ENCODE data around the gene FRMPD4. TPM values are rescaled to one million over a fixed set of nuclear protein-coding genes. Genes with fewer than 3 reads are reported as not detected.

Gene FRMPD4
- total and polyA plus RNA-seq, 10 of the 15 experiments (the other 5 are each of a cell fraction or from before 2014, with no cell fraction given): not detected

- H3K4me2 ChIP-seq (ENCODE audit: control insufficient read depth, insufficient read depth): no peak overlapping the region
- DNase-seq (ENCODE audit: low read depth, low spot score): no peak
- CTCF ChIA-PET: interaction anchor here (0.7 kb wide), 1 partner anchor 160 kb away, joined by 4 read pairs; no protein-coding TSS in a partner anchor
- no peaks in the 10 kb centered on the region for H3K27me3 ChIP-seq (replicated peaks in 1 of 2; ENCODE audit: control insufficient read depth in 2 of 2, insufficient read depth in 2 of 2, low read length in 1 of 2)
- no peak overlapping the region for H3K27ac ChIP-seq (ENCODE audit: control insufficient read depth, insufficient read depth)
- BruUV-seq (replicated peaks): no TSS peak
- H3K79me2 ChIP-seq (ENCODE audit: control insufficient read depth, insufficient read depth, low read length): no peaks in the 10 kb centered on the region
- peak; percentile 80 for ATAC-seq
- in situ Hi-C loops (cut with MboI): no loop called here
- SMC1A ChIA-PET (ENCODE audit: uncharacterized antibody, unreplicated experiment): interaction anchor here (0.7 to 1.4 kb wide), 2 partner anchors 34 to 78 kb away, joined by 3 read pairs; no protein-coding TSS in a partner anchor
- no peak overlapping the region for H3K4me3 ChIP-seq
- H4K20me1 ChIP-seq (ENCODE audit: control insufficient read depth, insufficient read depth): no peaks in the 10 kb centered on the region
- RAD21 ChIA-PET (ENCODE audit: unreplicated experiment): no interaction called here
- no peak overlapping the region for H2AFZ ChIP-seq (ENCODE audit: control insufficient read depth, low read depth, low read length)
- no peak for FAIRE-seq
- WGBS (ENCODE audit: insufficient coverage, insufficient replicate concordance, low lambda C conversion rate, missing lambda C conversion rate): 12% methylated on average over 4 of the region's 4 CpGs
- no peaks in the 10 kb centered on the region for H3K4me1 ChIP-seq (ENCODE audit: control insufficient read depth, insufficient read depth, low read length)
- no peaks in the 10 kb centered on the region for H3K9me3 ChIP-seq (replicated peaks; ENCODE audit: control insufficient read depth, insufficient read depth, low read length)
- no peaks in the 10 kb centered on the region for H3K36me3 ChIP-seq (ENCODE audit: control insufficient read depth in 2 of 2, insufficient read depth in 2 of 2, low read length in 1 of 2)
- POLR2A ChIA-PET: no interaction called here
- TF ChIP-seq, protein P1, sequence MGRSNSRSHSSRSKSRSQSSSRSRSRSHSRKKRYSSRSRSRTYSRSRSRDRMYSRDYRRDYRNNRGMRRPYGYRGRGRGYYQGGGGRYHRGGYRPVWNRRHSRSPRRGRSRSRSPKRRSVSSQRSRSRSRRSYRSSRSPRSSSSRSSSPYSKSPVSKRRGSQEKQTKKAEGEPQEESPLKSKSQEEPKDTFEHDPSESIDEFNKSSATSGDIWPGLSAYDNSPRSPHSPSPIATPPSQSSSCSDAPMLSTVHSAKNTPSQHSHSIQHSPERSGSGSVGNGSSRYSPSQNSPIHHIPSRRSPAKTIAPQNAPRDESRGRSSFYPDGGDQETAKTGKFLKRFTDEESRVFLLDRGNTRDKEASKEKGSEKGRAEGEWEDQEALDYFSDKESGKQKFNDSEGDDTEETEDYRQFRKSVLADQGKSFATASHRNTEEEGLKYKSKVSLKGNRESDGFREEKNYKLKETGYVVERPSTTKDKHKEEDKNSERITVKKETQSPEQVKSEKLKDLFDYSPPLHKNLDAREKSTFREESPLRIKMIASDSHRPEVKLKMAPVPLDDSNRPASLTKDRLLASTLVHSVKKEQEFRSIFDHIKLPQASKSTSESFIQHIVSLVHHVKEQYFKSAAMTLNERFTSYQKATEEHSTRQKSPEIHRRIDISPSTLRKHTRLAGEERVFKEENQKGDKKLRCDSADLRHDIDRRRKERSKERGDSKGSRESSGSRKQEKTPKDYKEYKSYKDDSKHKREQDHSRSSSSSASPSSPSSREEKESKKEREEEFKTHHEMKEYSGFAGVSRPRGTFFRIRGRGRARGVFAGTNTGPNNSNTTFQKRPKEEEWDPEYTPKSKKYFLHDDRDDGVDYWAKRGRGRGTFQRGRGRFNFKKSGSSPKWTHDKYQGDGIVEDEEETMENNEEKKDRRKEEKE (IDR thresholded peaks at IDR 0.05): no peak
- 0 out of 2 replicates have a peak, but pooled peaks have one; percentile 3 for TF ChIP-seq SPI1 (IDR thresholded peaks at IDR 0.05; ENCODE audit: borderline replicate concordance, insufficient read depth, low read depth, low read length)
- no peak overlapping the region for H3K9ac ChIP-seq (ENCODE audit: control insufficient read depth, insufficient read depth, low read length)
- intact Hi-C loops (cut with micrococcal nuclease; ENCODE audit: unreplicated experiment): no loop called here
Observed at GRCh38 chrX:12611471-12611870, 473.2 kb downstream of the FRMPD4 start.

GRCh38 chrX:12614266-12614665 is 476.0 kb downstream of the FRMPD4 start:
- CTCF ChIA-PET: no interaction called here
- no peak for FAIRE-seq
- no peak for ATAC-seq
- Histone ChIP-seq H3K79me2 (ENCODE audit: control insufficient read depth, insufficient read depth, low read length) (no peaks in the 10 kb centered on the region), H3K27me3 (replicated peaks in 1 of 2; ENCODE audit: control insufficient read depth in 2 of 2, insufficient read depth in 2 of 2, low read length in 1 of 2) (no peaks in the 10 kb centered on the region), H4K20me1 (ENCODE audit: control insufficient read depth, insufficient read depth) (no peaks in the 10 kb centered on the region), H3K4me1 (ENCODE audit: control insufficient read depth, insufficient read depth, low read length) (no peaks in the 10 kb centered on the region), H3K9ac (ENCODE audit: control insufficient read depth, insufficient read depth, low read length) (no peak overlapping the region), H3K4me3 (no peak overlapping the region), H3K36me3 (ENCODE audit: control insufficient read depth in 2 of 2, insufficient read depth in 2 of 2, low read length in 1 of 2) (no peaks in the 10 kb centered on the region), H2AFZ (ENCODE audit: control insufficient read depth, low read depth, low read length) (no peak overlapping the region), H3K27ac (ENCODE audit: control insufficient read depth, insufficient read depth) (no peak overlapping the region), H3K9me3 (replicated peaks; ENCODE audit: control insufficient read depth, insufficient read depth, low read length) (no peaks in the 10 kb centered on the region), H3K4me2 (ENCODE audit: control insufficient read depth, insufficient read depth) (no peak overlapping the region)
- intact Hi-C loops (cut with micrococcal nuclease; ENCODE audit: unreplicated experiment) (no loop called here), in situ Hi-C loops (cut with MboI) (no loop called here)
- SMC1A ChIA-PET (ENCODE audit: uncharacterized antibody, unreplicated experiment): no interaction called here
- no peak for DNase-seq (ENCODE audit: low read depth, low spot score)
- BruUV-seq (replicated peaks): no TSS peak
- POLR2A ChIA-PET: no interaction called here
- RAD21 ChIA-PET (ENCODE audit: unreplicated experiment): no interaction called here
- 60% methylated on average over 5 of the region's 5 CpGs for WGBS (ENCODE audit: insufficient coverage, insufficient replicate concordance, low lambda C conversion rate, missing lambda C conversion rate)
- TF ChIP-seq STAT3 (IDR thresholded peaks at IDR 0.05; ENCODE audit: low read depth, low read length) (no peak), MYB (IDR thresholded peaks at IDR 0.05; ENCODE audit: borderline replicate concordance, low read depth, low read length) (no peak), CHD2 (IDR thresholded peaks at IDR 0.05; ENCODE audit: borderline replicate concordance, low read depth, low read length) (no peak), HDAC6 (IDR thresholded peaks at IDR 0.05; ENCODE audit: unreplicated experiment) (no peak), NFIC (IDR thresholded peaks at IDR 0.05; ENCODE audit: low read depth, low read length) (no peak)

Measured in GM12878 (cell line).